Measurements from ENCODE around the gene CDH4. TPM values are rescaled to one million over a fixed set of nuclear protein-coding genes. Genes with fewer than 3 reads are reported as not detected.
A peak's percentile ranks its signal among the peaks of the same experiment; 100 is the strongest.

CDH4 gene
- total and polyA plus RNA-seq, 2 of the 13 experiments (the other 11 are each of a cell fraction or from before 2014, with no cell fraction given): not detected

DNA sequence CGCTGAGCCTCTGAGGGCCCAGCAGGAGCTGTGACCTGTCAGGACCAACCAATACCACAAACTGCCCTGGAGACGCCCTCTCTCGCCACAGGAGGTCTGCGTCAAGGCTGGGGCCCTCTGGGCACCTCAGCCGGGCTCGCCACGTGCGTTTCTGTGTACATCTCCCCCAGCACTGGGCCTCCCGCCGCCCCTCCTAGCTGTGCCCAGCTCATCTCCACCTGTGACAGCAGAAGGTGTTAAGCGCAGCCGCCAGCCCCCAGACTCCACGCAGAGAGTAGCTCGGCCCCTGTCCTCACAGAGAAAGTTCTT is 722.2 kb downstream of the CDH4 start:
- Histone ChIP-seq H4K20me1 (ENCODE audit: insufficient read depth, low read length) (peaks cover 5% of the 10 kb centered on the region; the same call in 1 of the 2 replicates), H3K4me2 (ENCODE audit: low read depth, low read length) (no peak overlapping the region), H3K9me3 (ENCODE audit: low read length) (no peaks in the 10 kb centered on the region), H3K4me3 (replicated peaks in 1 of 3; ENCODE audit: insufficient read depth in 1 of 3, low read depth in 2 of 3, low read length in 3 of 3) (no peak overlapping the region), H3K27me3 (ENCODE audit: control insufficient read depth in 1 of 2, insufficient read depth in 2 of 2, low read length in 2 of 2) (no peaks in the 10 kb centered on the region), H3K27ac (ENCODE audit: extremely low read length, insufficient read depth, low read length) (no peak overlapping the region), H3K36me3 (replicated peaks in 1 of 2; ENCODE audit: control insufficient read depth in 1 of 2, insufficient read depth in 2 of 2, low read length in 2 of 2) (peaks cover 31 to 51% of the 10 kb centered on the region in 2 experiments), H3K79me2 (ENCODE audit: insufficient read depth, low read length) (no peaks in the 10 kb centered on the region), H3K9ac (ENCODE audit: insufficient read depth, low read depth, low read length) (no peak overlapping the region), H3K4me1 (ENCODE audit: insufficient read depth, low read length) (no peaks in the 10 kb centered on the region), H2AFZ (ENCODE audit: low read length) (no peak overlapping the region)
- no peak for TF ChIP-seq ZNF251 (CRISPR knock-in tag; IDR thresholded peaks at IDR 0.05)
- TF ChIP-seq AGO2 (optimal IDR thresholded peaks at IDR 0.05; ENCODE audit: low read depth, low read length): peak; percentile 57
- TF ChIP-seq KLF9 (CRISPR knock-in tag; IDR thresholded peaks at IDR 0.05; ENCODE audit: low read depth): no peak
- TF ChIP-seq ZNF768 (CRISPR knock-in tag; IDR thresholded peaks at IDR 0.05): 0 out of 2 replicates have a peak, but pooled peaks have one; percentile 18
- TF ChIP-seq, protein P1, sequence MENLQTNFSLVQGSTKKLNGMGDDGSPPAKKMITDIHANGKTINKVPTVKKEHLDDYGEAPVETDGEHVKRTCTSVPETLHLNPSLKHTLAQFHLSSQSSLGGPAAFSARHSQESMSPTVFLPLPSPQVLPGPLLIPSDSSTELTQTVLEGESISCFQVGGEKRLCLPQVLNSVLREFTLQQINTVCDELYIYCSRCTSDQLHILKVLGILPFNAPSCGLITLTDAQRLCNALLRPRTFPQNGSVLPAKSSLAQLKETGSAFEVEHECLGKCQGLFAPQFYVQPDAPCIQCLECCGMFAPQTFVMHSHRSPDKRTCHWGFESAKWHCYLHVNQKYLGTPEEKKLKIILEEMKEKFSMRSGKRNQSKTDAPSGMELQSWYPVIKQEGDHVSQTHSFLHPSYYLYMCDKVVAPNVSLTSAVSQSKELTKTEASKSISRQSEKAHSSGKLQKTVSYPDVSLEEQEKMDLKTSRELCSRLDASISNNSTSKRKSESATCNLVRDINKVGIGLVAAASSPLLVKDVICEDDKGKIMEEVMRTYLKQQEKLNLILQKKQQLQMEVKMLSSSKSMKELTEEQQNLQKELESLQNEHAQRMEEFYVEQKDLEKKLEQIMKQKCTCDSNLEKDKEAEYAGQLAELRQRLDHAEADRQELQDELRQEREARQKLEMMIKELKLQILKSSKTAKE (CRISPR knock-in tag; IDR thresholded peaks at IDR 0.05; ENCODE audit: borderline replicate concordance): no peak
- no peak for TF ChIP-seq JUNB (CRISPR knock-in tag; IDR thresholded peaks at IDR 0.05; ENCODE audit: borderline replicate concordance)
- TF ChIP-seq ZNF121 (CRISPR knock-in tag; IDR thresholded peaks at IDR 0.05): no peak
- TF ChIP-seq, protein P2, sequence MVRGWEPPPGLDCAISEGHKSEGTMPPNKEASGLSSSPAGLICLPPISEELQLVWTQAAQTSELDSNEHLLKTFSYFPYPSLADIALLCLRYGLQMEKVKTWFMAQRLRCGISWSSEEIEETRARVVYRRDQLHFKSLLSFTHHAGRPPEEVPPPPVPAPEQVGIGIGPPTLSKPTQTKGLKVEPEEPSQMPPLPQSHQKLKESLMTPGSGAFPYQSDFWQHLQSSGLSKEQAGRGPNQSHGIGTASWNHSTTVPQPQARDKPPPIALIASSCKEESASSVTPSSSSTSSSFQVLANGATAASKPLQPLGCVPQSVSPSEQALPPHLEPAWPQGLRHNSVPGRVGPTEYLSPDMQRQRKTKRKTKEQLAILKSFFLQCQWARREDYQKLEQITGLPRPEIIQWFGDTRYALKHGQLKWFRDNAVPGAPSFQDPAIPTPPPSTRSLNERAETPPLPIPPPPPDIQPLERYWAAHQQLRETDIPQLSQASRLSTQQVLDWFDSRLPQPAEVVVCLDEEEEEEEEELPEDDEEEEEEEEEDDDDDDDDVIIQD (CRISPR knock-in tag; IDR thresholded peaks at IDR 0.05; ENCODE audit: low read depth): no peak
- no peak for TF ChIP-seq KMT2B (CRISPR knock-in tag; IDR thresholded peaks at IDR 0.05)
- no peak for TF ChIP-seq PAWR (CRISPR knock-in tag; IDR thresholded peaks at IDR 0.05; ENCODE audit: borderline replicate concordance)
- FAIRE-seq: no peak
- in situ Hi-C loops (cut with HindIII; ENCODE audit: extremely low pct_ligation_motif_present, low pct_unique_long_range_greater_than_20kb) (no loop called here), intact Hi-C loops (cut with micrococcal nuclease; ENCODE audit: unreplicated experiment) (no loop called here)
- POLR2A ChIA-PET: no interaction called here
- no TSS peak for BruUV-seq (replicated peaks)
- CTCF ChIA-PET (ENCODE audit: low intra/inter-chr PET ratio, low total read pairs): no interaction called here
- 100% methylated on average over 11 of the region's 14 CpGs for WGBS (ENCODE audit: low lambda C conversion rate)
- no peak for ATAC-seq
- DNase-seq (ENCODE audit: low spot score): no peak

All from HepG2 (cell line).